ENCODE results near the gene CSHL1.

GRCh38 chr17:63945784-63946439, 34.9 kb upstream of the CSHL1 start:
- TF ChIP-seq CTCF (IDR thresholded peaks at IDR 0.05; ENCODE audit: low read depth, low read length, poor library complexity, severe bottlenecking) (no peak), EZH2phosphoT487 (IDR thresholded peaks at IDR 0.05; ENCODE audit: borderline replicate concordance, low read length) (no peak)

Data from DOHH2 (cell line).